Measurements from ENCODE around the gene CD4. TPM values are rescaled to one million over a fixed set of nuclear protein-coding genes. Genes with fewer than 3 reads are reported as not detected.

The CD4 gene
- total RNA-seq, 6 donors from 2014 or later = 10.5 to 86.6 (median 35.6) TPM

- no peak for ATAC-seq (ENCODE audit: low FRiP score in 2 of 2)
- Histone ChIP-seq H3K27ac (peak overlapping the region in 3 of 4 donors; percentile 56 to 73 (median 72)), H3K27me3 (peaks cover 0 to 2% (median 0%) of the 10 kb centered on the region in 4 donors), H3K4me1 (peaks cover 34 to 54% (median 42%) of the 10 kb centered on the region in 4 donors), H3K36me3 (peaks cover 0 to 21% (median 19%) of the 10 kb centered on the region in 4 donors), H3K9me3 (no peaks in the 10 kb centered on the region), H3K4me3 (peak overlapping the region in 3 of 4 donors; percentile 17 to 38 (median 32))
- no peak for TF ChIP-seq POLR2A (IDR thresholded peaks at IDR 0.05)
- WGBS, 2 donors = 72 to 80% methylated on average over 17 of the region's 21 CpGs
- DNase-seq = no peak
Observed at GRCh38 chr12:6772726-6773589, 16.4 kb upstream of the CD4 start.

DNA sequence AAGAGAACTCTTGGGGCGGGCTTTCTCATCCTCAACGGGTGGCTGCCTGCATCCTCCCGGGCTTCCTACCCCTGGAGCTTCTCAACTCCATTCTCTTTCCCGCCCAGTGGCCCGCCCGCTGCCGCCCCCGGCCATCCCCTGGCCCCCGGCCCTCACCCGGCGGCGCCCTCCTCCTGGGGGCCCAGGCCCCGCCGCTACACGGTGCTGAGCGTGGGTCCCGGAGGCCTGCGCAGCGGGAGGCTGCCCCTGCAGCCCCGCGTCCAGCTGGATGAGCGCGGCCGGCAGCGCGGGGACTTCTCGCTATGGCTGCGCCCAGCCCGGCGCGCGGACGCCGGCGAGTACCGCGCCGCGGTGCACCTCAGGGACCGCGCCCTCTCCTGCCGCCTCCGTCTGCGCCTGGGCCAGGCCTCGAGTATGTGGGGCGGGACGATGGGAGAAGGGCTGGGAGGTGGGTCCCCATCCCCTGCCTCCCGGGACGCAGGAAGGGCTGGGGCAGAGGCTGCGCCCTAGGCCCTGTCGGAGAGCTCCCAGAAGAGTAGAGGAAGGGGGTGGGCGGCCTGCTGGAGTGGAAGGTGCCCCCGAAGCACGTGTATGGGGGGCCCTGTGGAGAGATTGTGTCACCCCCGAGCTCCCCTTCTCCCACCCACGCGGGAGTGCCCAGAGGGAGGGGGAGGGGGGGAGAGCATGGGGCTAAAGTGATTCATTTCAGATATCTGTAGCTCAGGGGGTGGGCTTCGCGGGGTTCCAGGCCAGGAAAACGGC is 15.6 kb upstream of the CD4 start:
- H3K4me3 ChIP-seq = peak overlapping the region in 3 of 4 donors; percentile 17 to 38 (median 32)
- peaks cover 0 to 21% (median 19%) of the 10 kb centered on the region in 4 donors for H3K36me3 ChIP-seq
- no peak for TF ChIP-seq POLR2A (IDR thresholded peaks at IDR 0.05)
- TF ChIP-seq POLR2AphosphoS5 (IDR thresholded peaks at IDR 0.05) = no peak
- TF ChIP-seq, protein P1, sequence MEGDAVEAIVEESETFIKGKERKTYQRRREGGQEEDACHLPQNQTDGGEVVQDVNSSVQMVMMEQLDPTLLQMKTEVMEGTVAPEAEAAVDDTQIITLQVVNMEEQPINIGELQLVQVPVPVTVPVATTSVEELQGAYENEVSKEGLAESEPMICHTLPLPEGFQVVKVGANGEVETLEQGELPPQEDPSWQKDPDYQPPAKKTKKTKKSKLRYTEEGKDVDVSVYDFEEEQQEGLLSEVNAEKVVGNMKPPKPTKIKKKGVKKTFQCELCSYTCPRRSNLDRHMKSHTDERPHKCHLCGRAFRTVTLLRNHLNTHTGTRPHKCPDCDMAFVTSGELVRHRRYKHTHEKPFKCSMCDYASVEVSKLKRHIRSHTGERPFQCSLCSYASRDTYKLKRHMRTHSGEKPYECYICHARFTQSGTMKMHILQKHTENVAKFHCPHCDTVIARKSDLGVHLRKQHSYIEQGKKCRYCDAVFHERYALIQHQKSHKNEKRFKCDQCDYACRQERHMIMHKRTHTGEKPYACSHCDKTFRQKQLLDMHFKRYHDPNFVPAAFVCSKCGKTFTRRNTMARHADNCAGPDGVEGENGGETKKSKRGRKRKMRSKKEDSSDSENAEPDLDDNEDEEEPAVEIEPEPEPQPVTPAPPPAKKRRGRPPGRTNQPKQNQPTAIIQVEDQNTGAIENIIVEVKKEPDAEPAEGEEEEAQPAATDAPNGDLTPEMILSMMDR (IDR thresholded peaks at IDR 0.05) = no peak
- no peak for TF ChIP-seq EP300 (IDR thresholded peaks at IDR 0.05)
- peaks cover 0 to 2% (median 0%) of the 10 kb centered on the region in 4 donors for H3K27me3 ChIP-seq
- no peak for ATAC-seq (ENCODE audit: low FRiP score in 2 of 2)
- peak overlapping the region in 2 of 4 donors; percentile 56 to 73 for H3K27ac ChIP-seq
- DNase-seq = peak in 1 of 2 donors; percentile 80
- 41 to 53% methylated on average over 9 to 23 of the region's 60 CpGs for WGBS, 2 donors
- H3K4me1 ChIP-seq = peaks cover 34 to 54% (median 42%) of the 10 kb centered on the region in 4 donors
- H3K9me3 ChIP-seq = no peaks in the 10 kb centered on the region

- Histone ChIP-seq H3K27me3 (peaks cover 0 to 2% (median 0%) of the 10 kb centered on the region in 4 donors), H3K4me3 (peak overlapping the region in 2 of 4 donors; percentile 32 to 38), H3K9me3 (no peaks in the 10 kb centered on the region), H3K27ac (peak overlapping the region in 2 of 4 donors; percentile 56 to 73), H3K36me3 (peaks cover 0 to 17% (median 16%) of the 10 kb centered on the region in 4 donors), H3K4me1 (peaks cover 26 to 52% (median 36%) of the 10 kb centered on the region in 4 donors)
- 83 to 89% methylated on average over 13 to 15 of the region's 15 CpGs for WGBS, 2 donors
- ATAC-seq (ENCODE audit: low FRiP score in 2 of 2) (no peak), DNase-seq (no peak)
- TF ChIP-seq POLR2AphosphoS5 (IDR thresholded peaks at IDR 0.05) (no peak), EP300 (IDR thresholded peaks at IDR 0.05) (no peak), POLR2A (IDR thresholded peaks at IDR 0.05) (peak in 1 of 4 donors; percentile 41)
- TF ChIP-seq, protein P1 (IDR thresholded peaks at IDR 0.05) = no peak
Observed at GRCh38 chr12:6774499-6775062, 14.7 kb upstream of the CD4 start.

GRCh38 chr12:6775185-6776174 is 13.8 kb upstream of the CD4 start:
- ATAC-seq (ENCODE audit: low FRiP score in 2 of 2) (no peak), DNase-seq (no peak)
- Histone ChIP-seq H3K9me3 (no peaks in the 10 kb centered on the region), H3K4me3 (no peak overlapping the region), H3K27me3 (peaks cover 0 to 2% (median 0%) of the 10 kb centered on the region in 4 donors), H3K27ac (peak overlapping the region in 2 of 4 donors; percentile 56 to 73), H3K4me1 (peaks cover 26 to 45% (median 34%) of the 10 kb centered on the region in 4 donors), H3K36me3 (peaks cover 0 to 8% (median 8%) of the 10 kb centered on the region in 4 donors)
- TF ChIP-seq EP300 (IDR thresholded peaks at IDR 0.05) = no peak
- TF ChIP-seq POLR2AphosphoS5 (IDR thresholded peaks at IDR 0.05) = no peak
- TF ChIP-seq POLR2A (IDR thresholded peaks at IDR 0.05) = no peak
- TF ChIP-seq, protein P1 (IDR thresholded peaks at IDR 0.05) = no peak
- 79 to 84% methylated on average over 16 of the region's 16 CpGs for WGBS, 2 donors

Data from upper lobe of left lung (tissue), 6 donors.